Measurements from ENCODE around the gene PRSS50. TPM values are rescaled to one million over a fixed set of nuclear protein-coding genes. Genes with fewer than 3 reads are reported as not detected.

The PRSS50 gene
- polyA plus RNA-seq, 1 of the 3 experiments (the other 2 are of a cell fraction), result not detected

DNA sequence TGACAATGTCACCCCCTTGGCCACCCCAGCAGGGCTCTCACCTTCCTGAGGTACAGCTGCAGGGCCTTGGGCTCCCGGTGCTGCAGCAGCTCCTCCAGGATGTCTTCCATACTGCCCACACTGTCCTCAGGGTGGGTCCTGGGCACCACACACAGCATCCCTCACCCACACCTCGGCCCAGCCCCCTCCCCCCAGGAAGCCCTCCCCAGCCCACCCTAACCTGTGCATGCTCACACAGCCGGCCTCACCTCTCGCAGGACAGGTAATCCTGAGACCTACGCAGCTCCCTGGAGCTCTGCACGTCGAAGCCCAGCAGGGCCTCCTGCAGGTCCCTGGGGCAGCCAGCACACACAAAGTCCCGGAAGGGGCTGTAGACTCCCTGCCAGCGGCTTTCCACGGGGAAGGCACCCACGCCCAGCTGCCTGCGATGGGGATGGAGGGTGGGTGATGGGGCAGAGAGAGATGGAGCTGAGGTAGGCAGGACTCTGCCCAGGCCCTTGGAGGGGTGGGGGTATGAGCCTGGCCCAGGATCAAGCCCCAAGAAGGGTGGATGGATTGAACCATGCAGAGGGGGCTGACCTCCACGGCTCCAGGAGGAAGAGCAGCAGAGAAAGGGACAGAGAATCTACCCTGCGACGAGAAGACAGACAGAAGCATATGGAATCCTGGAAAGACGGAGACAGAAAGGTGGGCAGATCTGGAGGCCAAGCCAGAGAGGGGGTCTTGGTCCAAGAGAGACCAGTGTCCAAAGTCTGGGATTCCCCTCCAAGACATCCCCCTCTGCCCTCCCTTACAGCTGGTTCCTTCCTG is 40.9 kb downstream of the PRSS50 start:
- Histone ChIP-seq H3K36me3 (replicated peaks in 1 of 2; ENCODE audit: control insufficient read depth in 1 of 2, insufficient read depth in 2 of 2, low read length in 1 of 2) (no peaks in the 10 kb centered on the region), H3K9ac (no peak overlapping the region), H3K27me3 (ENCODE audit: insufficient read depth) (no peaks in the 10 kb centered on the region), H3K4me2 (no peak overlapping the region), H4K20me1 (ENCODE audit: insufficient read depth) (no peaks in the 10 kb centered on the region), H3K4me3 (ENCODE audit: low read depth in 2 of 2, low read length in 1 of 2) (no peak overlapping the region), H3K9me2 (no peaks in the 10 kb centered on the region), H2AFZ (ENCODE audit: low read depth) (no peak overlapping the region), H3F3A (replicated peaks; ENCODE audit: insufficient read depth) (no peaks in the 10 kb centered on the region), H3K27ac (ENCODE audit: low read depth in 2 of 2, low read length in 1 of 2) (no peak overlapping the region), H3K4me1 (ENCODE audit: control insufficient read depth in 1 of 2, insufficient read depth in 2 of 2, low read depth in 1 of 2, low read length in 1 of 2) (peaks cover 0 to 9% of the 10 kb centered on the region in 2 experiments; a peak in 1 of 4 replicates), H3K79me2 (ENCODE audit: insufficient read depth) (no peaks in the 10 kb centered on the region), H3K9me3 (no peaks in the 10 kb centered on the region)
- DNase-seq, result no peak
- CTCF ChIA-PET, result interaction anchor here (0.8 to 1.5 kb wide), 4 partner anchors 13 to 190 kb away, joined by 3 to 4 read pairs (median 3); no protein-coding TSS in a partner anchor
- 47% methylated on average over 9 of the region's 16 CpGs for WGBS (ENCODE audit: low lambda C conversion rate)
- TF ChIP-seq, protein P1, sequence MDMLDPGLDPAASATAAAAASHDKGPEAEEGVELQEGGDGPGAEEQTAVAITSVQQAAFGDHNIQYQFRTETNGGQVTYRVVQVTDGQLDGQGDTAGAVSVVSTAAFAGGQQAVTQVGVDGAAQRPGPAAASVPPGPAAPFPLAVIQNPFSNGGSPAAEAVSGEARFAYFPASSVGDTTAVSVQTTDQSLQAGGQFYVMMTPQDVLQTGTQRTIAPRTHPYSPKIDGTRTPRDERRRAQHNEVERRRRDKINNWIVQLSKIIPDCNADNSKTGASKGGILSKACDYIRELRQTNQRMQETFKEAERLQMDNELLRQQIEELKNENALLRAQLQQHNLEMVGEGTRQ (IDR thresholded peaks at IDR 0.05; ENCODE audit: borderline replicate concordance, low read depth, low read length), result no peak
- TF ChIP-seq POLR2AphosphoS5 (IDR thresholded peaks at IDR 0.05; ENCODE audit: low read depth, low read length) (no peak), EP300 (IDR thresholded peaks at IDR 0.05; ENCODE audit: borderline replicate concordance in 1 of 2, low read depth in 1 of 2, low read length in 1 of 2) (no peak), SIN3A (IDR thresholded peaks at IDR 0.05; ENCODE audit: borderline replicate concordance, low read depth, low read length) (no peak), FOSL2 (IDR thresholded peaks at IDR 0.05; ENCODE audit: borderline replicate concordance, low read depth) (no peak), SMC3 (IDR thresholded peaks at IDR 0.05; ENCODE audit: low read depth, low read length) (no peak), RAD21 (IDR thresholded peaks at IDR 0.05; ENCODE audit: low read length) (no peak), TAF1 (IDR thresholded peaks at IDR 0.05; ENCODE audit: borderline replicate concordance, low read depth, low read length) (no peak), FOXJ3 (CRISPR knock-in tag; IDR thresholded peaks at IDR 0.05) (no peak), NRF1 (IDR thresholded peaks at IDR 0.05; ENCODE audit: low read depth, low read length) (no peak)
- TF ChIP-seq, protein P2, sequence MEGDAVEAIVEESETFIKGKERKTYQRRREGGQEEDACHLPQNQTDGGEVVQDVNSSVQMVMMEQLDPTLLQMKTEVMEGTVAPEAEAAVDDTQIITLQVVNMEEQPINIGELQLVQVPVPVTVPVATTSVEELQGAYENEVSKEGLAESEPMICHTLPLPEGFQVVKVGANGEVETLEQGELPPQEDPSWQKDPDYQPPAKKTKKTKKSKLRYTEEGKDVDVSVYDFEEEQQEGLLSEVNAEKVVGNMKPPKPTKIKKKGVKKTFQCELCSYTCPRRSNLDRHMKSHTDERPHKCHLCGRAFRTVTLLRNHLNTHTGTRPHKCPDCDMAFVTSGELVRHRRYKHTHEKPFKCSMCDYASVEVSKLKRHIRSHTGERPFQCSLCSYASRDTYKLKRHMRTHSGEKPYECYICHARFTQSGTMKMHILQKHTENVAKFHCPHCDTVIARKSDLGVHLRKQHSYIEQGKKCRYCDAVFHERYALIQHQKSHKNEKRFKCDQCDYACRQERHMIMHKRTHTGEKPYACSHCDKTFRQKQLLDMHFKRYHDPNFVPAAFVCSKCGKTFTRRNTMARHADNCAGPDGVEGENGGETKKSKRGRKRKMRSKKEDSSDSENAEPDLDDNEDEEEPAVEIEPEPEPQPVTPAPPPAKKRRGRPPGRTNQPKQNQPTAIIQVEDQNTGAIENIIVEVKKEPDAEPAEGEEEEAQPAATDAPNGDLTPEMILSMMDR (IDR thresholded peaks at IDR 0.05), result no peak
- TF ChIP-seq, protein P3, sequence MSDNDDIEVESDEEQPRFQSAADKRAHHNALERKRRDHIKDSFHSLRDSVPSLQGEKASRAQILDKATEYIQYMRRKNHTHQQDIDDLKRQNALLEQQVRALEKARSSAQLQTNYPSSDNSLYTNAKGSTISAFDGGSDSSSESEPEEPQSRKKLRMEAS (IDR thresholded peaks at IDR 0.05; ENCODE audit: low read depth), result no peak
- TF ChIP-seq, protein P4, sequence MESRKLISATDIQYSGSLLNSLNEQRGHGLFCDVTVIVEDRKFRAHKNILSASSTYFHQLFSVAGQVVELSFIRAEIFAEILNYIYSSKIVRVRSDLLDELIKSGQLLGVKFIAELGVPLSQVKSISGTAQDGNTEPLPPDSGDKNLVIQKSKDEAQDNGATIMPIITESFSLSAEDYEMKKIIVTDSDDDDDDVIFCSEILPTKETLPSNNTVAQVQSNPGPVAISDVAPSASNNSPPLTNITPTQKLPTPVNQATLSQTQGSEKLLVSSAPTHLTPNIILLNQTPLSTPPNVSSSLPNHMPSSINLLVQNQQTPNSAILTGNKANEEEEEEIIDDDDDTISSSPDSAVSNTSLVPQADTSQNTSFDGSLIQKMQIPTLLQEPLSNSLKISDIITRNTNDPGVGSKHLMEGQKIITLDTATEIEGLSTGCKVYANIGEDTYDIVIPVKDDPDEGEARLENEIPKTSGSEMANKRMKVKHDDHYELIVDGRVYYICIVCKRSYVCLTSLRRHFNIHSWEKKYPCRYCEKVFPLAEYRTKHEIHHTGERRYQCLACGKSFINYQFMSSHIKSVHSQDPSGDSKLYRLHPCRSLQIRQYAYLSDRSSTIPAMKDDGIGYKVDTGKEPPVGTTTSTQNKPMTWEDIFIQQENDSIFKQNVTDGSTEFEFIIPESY (IDR thresholded peaks at IDR 0.05; ENCODE audit: borderline replicate concordance, low read depth), result no peak
- TF ChIP-seq, protein P5, sequence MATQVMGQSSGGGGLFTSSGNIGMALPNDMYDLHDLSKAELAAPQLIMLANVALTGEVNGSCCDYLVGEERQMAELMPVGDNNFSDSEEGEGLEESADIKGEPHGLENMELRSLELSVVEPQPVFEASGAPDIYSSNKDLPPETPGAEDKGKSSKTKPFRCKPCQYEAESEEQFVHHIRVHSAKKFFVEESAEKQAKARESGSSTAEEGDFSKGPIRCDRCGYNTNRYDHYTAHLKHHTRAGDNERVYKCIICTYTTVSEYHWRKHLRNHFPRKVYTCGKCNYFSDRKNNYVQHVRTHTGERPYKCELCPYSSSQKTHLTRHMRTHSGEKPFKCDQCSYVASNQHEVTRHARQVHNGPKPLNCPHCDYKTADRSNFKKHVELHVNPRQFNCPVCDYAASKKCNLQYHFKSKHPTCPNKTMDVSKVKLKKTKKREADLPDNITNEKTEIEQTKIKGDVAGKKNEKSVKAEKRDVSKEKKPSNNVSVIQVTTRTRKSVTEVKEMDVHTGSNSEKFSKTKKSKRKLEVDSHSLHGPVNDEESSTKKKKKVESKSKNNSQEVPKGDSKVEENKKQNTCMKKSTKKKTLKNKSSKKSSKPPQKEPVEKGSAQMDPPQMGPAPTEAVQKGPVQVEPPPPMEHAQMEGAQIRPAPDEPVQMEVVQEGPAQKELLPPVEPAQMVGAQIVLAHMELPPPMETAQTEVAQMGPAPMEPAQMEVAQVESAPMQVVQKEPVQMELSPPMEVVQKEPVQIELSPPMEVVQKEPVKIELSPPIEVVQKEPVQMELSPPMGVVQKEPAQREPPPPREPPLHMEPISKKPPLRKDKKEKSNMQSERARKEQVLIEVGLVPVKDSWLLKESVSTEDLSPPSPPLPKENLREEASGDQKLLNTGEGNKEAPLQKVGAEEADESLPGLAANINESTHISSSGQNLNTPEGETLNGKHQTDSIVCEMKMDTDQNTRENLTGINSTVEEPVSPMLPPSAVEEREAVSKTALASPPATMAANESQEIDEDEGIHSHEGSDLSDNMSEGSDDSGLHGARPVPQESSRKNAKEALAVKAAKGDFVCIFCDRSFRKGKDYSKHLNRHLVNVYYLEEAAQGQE (IDR thresholded peaks at IDR 0.05; ENCODE audit: low read depth, low read length), result no peak
- TF ChIP-seq, protein P6, sequence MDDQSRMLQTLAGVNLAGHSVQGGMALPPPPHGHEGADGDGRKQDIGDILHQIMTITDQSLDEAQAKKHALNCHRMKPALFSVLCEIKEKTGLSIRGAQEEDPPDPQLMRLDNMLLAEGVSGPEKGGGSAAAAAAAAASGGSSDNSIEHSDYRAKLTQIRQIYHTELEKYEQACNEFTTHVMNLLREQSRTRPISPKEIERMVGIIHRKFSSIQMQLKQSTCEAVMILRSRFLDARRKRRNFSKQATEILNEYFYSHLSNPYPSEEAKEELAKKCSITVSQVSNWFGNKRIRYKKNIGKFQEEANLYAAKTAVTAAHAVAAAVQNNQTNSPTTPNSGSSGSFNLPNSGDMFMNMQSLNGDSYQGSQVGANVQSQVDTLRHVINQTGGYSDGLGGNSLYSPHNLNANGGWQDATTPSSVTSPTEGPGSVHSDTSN (IDR thresholded peaks at IDR 0.05), result no peak
- TF ChIP-seq, protein P7, sequence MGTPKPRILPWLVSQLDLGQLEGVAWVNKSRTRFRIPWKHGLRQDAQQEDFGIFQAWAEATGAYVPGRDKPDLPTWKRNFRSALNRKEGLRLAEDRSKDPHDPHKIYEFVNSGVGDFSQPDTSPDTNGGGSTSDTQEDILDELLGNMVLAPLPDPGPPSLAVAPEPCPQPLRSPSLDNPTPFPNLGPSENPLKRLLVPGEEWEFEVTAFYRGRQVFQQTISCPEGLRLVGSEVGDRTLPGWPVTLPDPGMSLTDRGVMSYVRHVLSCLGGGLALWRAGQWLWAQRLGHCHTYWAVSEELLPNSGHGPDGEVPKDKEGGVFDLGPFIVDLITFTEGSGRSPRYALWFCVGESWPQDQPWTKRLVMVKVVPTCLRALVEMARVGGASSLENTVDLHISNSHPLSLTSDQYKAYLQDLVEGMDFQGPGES (IDR thresholded peaks at IDR 0.05; ENCODE audit: low read depth, low read length), result no peak
- POLR2A ChIA-PET, result no interaction called here
